Mesenteric fat pad (tissue), 1 donor: ENCODE results near the gene PGPEP1. TPM values are rescaled to one million over a fixed set of nuclear protein-coding genes. Genes with fewer than 3 reads are reported as not detected.

Source experiments
- DNase-seq: peaks from one replicate; pipeline ENCODE4 v3.0.0-alpha.2; 2020; ENCODE audit warnings: low spot score
- microRNA-seq: library from miRNA; unstranded; fragments of <30 nt; microRNA quantifications from one replicate; pipeline ENCODE4 v1.2.0, GENCODE V29; 2020; ENCODE audit warnings: borderline number of aligned reads
- total RNA-seq: library from RNA; stranded (reverse); fragmentation: NEBNext Ultra II Directional; extraction: Animal tissue kit (Norgen Biotek cat#: 25700); gene quantifications from one replicate; pipeline ENCODE4 v1.2.1, GENCODE V29; 2021
- donor health status: DM: yes; HTN: yes; CAD: no.

The PGPEP1 gene
- total RNA-seq, 1 donor from 2014 or later: 48.7 TPM

GRCh38 chr19:18417250-18418028 lies 77.0 kb downstream of the PGPEP1 start:
- DNase-seq: peak; percentile 94

DNA sequence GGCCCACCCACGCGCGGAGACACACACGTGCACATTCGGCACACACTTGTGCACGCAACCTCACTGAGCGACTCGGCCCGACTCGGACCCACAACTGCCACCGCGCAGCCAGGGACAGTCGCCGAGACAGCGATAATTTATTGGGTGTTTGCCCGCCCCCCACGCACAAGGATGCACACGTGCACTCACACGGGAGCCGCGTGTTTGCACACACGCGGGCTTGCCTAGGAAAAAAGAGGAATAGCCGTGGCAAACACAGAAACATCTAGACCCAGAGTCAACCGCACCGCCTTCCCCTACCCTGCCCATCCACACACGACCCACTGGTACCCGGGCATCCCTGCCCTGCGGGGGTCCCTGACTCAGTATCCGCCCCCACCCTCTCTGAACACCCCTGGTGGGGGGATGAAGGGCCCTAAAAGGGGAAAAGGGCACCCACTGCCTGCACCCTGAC lies 77.7 kb downstream of the PGPEP1 start:
- peak; percentile 90 for DNase-seq

DNA sequence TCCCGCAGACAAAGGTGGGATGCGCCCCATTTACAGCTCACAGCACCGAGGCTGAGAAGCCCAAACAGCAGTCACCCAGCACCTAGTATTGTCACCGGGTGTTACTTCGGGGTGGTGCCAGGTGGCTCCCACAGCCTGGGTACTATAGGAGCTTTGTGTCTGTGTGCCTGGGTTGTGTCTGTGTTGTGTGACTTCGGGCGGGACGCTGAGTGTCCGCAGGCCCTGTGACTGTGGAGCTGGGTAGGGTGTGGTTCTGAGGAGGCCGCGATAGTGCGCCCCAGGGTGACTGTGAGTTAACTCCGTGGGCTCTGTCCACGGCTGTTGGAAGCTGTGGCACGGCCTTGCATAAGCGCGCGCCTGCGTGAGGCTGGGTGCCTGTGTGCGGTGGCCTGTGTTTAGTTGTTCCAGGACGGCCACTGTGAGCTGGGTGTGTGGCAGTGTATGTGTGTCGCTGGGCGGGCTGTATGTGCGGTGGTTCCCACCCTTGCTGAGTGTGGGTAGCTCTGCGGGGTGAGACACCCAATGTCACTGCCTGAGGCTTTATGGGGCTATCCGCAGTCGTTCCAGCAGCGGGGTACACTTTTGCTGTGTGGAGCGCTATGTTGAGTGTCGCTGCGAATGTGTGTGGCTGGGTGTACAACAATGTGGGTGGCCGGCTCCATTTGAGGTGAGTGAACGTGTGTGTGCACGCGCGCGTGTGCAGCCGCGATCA lies 78.2 kb downstream of the PGPEP1 start:
- DNase-seq: peak; percentile 90

DNA sequence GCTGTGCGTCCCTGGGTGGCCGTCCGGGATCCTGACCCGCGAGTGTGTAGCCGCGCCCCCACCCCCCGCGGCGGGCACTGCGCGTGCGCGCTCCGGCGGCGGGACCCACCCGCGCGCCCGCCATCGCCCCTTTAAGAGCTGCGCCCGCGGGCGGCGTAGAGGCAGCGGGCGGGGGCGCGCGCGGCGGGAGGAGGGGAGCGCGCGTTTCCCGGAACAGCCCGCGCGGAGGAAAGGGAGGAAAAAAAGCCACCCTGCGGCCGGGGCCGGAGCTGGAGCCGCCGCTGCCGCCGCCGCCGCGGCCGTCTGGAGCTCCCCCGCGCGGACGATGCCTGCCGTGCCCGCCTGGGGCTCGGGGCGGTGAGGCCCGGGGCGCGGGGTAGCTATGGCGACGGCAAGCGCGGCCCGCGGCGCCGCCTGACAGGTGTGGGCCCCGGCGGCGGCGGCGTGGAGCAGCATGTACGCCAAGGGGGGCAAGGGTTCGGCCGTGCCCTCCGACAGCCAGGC lies 78.8 kb downstream of the PGPEP1 start, which contains the start of gene SSBP4:
Gene SSBP4 (plus strand): TSS at position 204 of the 504 bp plus-strand sequence. CDS start 251 bp downstream, at position 455.
- DNase-seq: peak; percentile 92

Small RNA genes lying within 50 kb of the gene (microRNA-seq; reads per million reads assigned to microRNA genes)
- not detected for gene MIR3189

Other genes starting within 250 kb of the PGPEP1 start
- gene MAST3, start 242.8 kb upstream of the PGPEP1 start, total RNA-seq: 19.1 TPM
- 14.8 TPM for gene PIK3R2, start 187.4 kb upstream of the PGPEP1 start, total RNA-seq
- 236 TPM for gene IFI30, start 166.8 kb upstream of the PGPEP1 start, total RNA-seq
- gene MPV17L2, start 147.4 kb upstream of the PGPEP1 start, total RNA-seq: 10.7 TPM
- 3.0 TPM for gene RAB3A, start 136.6 kb upstream of the PGPEP1 start, total RNA-seq
- not detected for gene PDE4C, start 114.2 kb upstream of the PGPEP1 start, total RNA-seq
- gene IQCN, start 66.1 kb upstream of the PGPEP1 start, total RNA-seq: 2.8 TPM
- gene JUND, start 59.0 kb upstream of the PGPEP1 start, total RNA-seq: 320 TPM
- gene LSM4, start 17.5 kb upstream of the PGPEP1 start, total RNA-seq: 68.4 TPM
- gene GDF15, start 45.6 kb downstream of the PGPEP1 start, total RNA-seq: 5.9 TPM
- 19.3 TPM for gene LRRC25, start 57.0 kb downstream of the PGPEP1 start, total RNA-seq
- gene SSBP4, start 78.8 kb downstream of the PGPEP1 start, total RNA-seq: 63.3 TPM
- 18.3 TPM for gene ISYNA1, start 97.5 kb downstream of the PGPEP1 start, total RNA-seq
- gene ELL, start 181.5 kb downstream of the PGPEP1 start, total RNA-seq: 38.4 TPM
- 176 TPM for gene FKBP8, start 203.0 kb downstream of the PGPEP1 start, total RNA-seq
- 90.9 TPM for gene KXD1, start 217.3 kb downstream of the PGPEP1 start, total RNA-seq
- gene UBA52, start 231.3 kb downstream of the PGPEP1 start, total RNA-seq: 959 TPM
- 52.7 TPM for gene REX1BD, start 248.2 kb downstream of the PGPEP1 start, total RNA-seq